HT1080 (cell line): ENCODE measurements around the gene ZNF521. TPM values are rescaled to one million over a fixed set of nuclear protein-coding genes. Genes with fewer than 3 reads are reported as not detected.

Experiments used
- DNase-seq: peaks from one replicate; pipeline ENCODE4 v3.0.0-alpha.2; 2015; ENCODE audit warnings: low read depth
- total RNA-seq: library from RNA; depleted of rRNA; stranded (reverse); fragments of >200 nt; shearing (Covaris generic); gene quantifications from 2 replicates; pipeline ENCODE4 v1.2.3, GENCODE V29; 2014

ZNF521 gene
- total RNA-seq, 1 experiment from 2014 or later = 17.5 TPM

GRCh38 chr18:25077944-25078723 lies 273.8 kb downstream of the ZNF521 start:
- no peak for DNase-seq

- no peak for DNase-seq
These were observed 274.7 kb downstream of the ZNF521 start for GRCh38 chr18:25077038-25077943.

GRCh38 chr18:25075783-25076182 lies 276.2 kb downstream of the ZNF521 start:
- DNase-seq = peak; percentile 3

- no peak for DNase-seq
These were observed 276.6 kb downstream of the ZNF521 start for GRCh38 chr18:25075331-25075730.

- DNase-seq = no peak
These were observed 277.0 kb downstream of the ZNF521 start for GRCh38 chr18:25074925-25075324.

GRCh38 chr18:25072205-25072604 lies 279.8 kb downstream of the ZNF521 start:
- DNase-seq = no peak

GRCh38 chr18:25067275-25068025 lies 284.5 kb downstream of the ZNF521 start:
- no peak for DNase-seq

GRCh38 chr18:25066516-25066915 lies 285.4 kb downstream of the ZNF521 start:
- no peak for DNase-seq

GRCh38 chr18:25062720-25063119 lies 289.2 kb downstream of the ZNF521 start:
- no peak for DNase-seq

GRCh38 chr18:25061395-25061794 lies 290.6 kb downstream of the ZNF521 start:
- no peak for DNase-seq

GRCh38 chr18:25058521-25058920 lies 293.4 kb downstream of the ZNF521 start:
- DNase-seq = peak; percentile 32

GRCh38 chr18:25057491-25058050 lies 294.4 kb downstream of the ZNF521 start:
- DNase-seq = no peak

- peak; percentile 32 for DNase-seq
These were observed 295.5 kb downstream of the ZNF521 start for GRCh38 chr18:25056429-25056828.

GRCh38 chr18:25055076-25055475 lies 296.9 kb downstream of the ZNF521 start:
- DNase-seq = peak; percentile 80

- DNase-seq = no peak
These were observed 298.5 kb downstream of the ZNF521 start for GRCh38 chr18:25053466-25053865.

GRCh38 chr18:25052511-25052921 lies 299.4 kb downstream of the ZNF521 start:
- DNase-seq = no peak

- no peak for DNase-seq
These were observed 301.4 kb downstream of the ZNF521 start for GRCh38 chr18:25050605-25051004.

GRCh38 chr18:25047983-25048382 lies 304.0 kb downstream of the ZNF521 start:
- DNase-seq = no peak

GRCh38 chr18:25047421-25047820 lies 304.5 kb downstream of the ZNF521 start:
- no peak for DNase-seq

GRCh38 chr18:25044694-25045093 lies 307.3 kb downstream of the ZNF521 start:
- DNase-seq = no peak

- DNase-seq = no peak
These were observed 308.9 kb downstream of the ZNF521 start for GRCh38 chr18:25043104-25043503.
